Body of pancreas (tissue), 4 donors: Measurements from ENCODE around the gene TIGD3. TPM values are rescaled to one million over a fixed set of nuclear protein-coding genes. Genes with fewer than 3 reads are reported as not detected.

Source experiments
- ATAC-seq: fragments of 150-250 bp; one replicate; pipeline ENCODE4 v1.9.1; 2016
- DNase-seq, 4 donors: peaks; one replicate each; pipeline ENCODE4 v3.0.0-alpha.2; 2019
- H3K27ac ChIP-seq, 4 donors: fragments of 200-600 bp; sonication (generic); 1 replicate in 3 of 4; 2 replicates in 1 of 4; pipeline versions ENCODE4 v1.5.1 to v1.6.1; 2016 to 2019; ENCODE audit warnings: mild to moderate bottlenecking in 1 of 4, mixed read lengths in 1 of 4, moderate library complexity in 1 of 4
- H3K27me3 ChIP-seq, 2 donors: fragments of 200-600 bp; sonication (generic); one replicate each; pipeline ENCODE4 v1.6.0; 2016; ENCODE audit warnings: mild to moderate bottlenecking in 1 of 2
- H3K36me3 ChIP-seq, 2 donors: fragments of 200-600 bp; sonication (generic); replicated peaks in 1 of 2; 2 replicates each; pipeline ENCODE4 v1.5.1; 2016; ENCODE audit warnings: low read depth in 2 of 2; ENCODE audit not compliant: insufficient read depth in 1 of 2
- H3K4me1 ChIP-seq: fragments of 200-600 bp; sonication (generic); one replicate; pipeline ENCODE4 v1.6.0; 2016
- H3K4me3 ChIP-seq, 2 donors: fragments of 200-600 bp; sonication (generic); 1 replicate in 1 of 2; 2 replicates in 1 of 2; pipeline ENCODE4 v1.5.1; 2016 to 2019
- H3K9me3 ChIP-seq, 3 donors: fragments of 200-600 bp; sonication (generic); 1 replicate in 2 of 3; 2 replicates in 1 of 3; pipeline ENCODE4 v1.5.1; 2016
- CTCF ChIP-seq, 7 experiments: fragments of 450-650 bp in 4 of 7; fragments of 200-600 bp in 3 of 7; sonication (generic) in 3 of 7; IDR thresholded peaks; one replicate each; pipeline ENCODE4 v1.5.1; 2016 to 2019; ENCODE audit warnings: antibody characterized with exemption in 7 of 7
- POLR2A ChIP-seq, 3 donors: fragments of 450-650 bp; IDR thresholded peaks; one replicate each; pipeline ENCODE4 v1.6.1; 2016; ENCODE audit warnings: antibody characterized with exemption in 3 of 3, mild to moderate bottlenecking in 2 of 3
- WGBS, 2 donors: methylation state at CpG; one replicate each; pipeline ENCODE4 v1.1.5; 2017; 5-methylcytosine and 5-hydroxymethylcytosine counted together
- intact Hi-C: fragments of 100-400 bp; cut with DNase I; formaldehyde crosslinking; loops from one replicate; pipeline ENCODE4 v1.15.1; 2023
- total RNA-seq, 2 donors: library from RNA; depleted of rRNA; stranded (reverse); fragments of >200 nt; gene quantifications; one replicate each; pipeline ENCODE4 v1.1.0, GENCODE V29; 2016

TIGD3 gene
- total RNA-seq, 2 donors from 2014 or later = not detected

DNA sequence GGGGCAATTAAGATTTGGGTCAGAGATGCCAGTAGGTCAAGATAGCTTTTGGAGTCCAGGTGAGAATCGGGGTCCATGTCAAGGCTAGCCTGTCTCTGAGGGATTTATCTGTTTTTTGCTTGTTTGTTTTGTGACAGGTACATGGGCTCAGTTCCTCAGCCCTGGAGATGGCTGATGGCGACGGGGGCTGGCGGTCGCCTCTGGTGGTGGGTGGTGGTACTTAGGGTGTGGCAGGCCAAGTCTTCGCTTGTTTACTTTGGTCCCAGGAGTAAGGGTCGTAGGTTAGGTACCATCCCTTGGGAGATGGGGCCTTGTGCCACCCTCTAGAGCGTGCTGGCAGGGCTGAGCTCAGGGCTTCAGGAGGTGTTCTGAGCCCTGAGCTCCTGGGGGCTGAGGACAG is 23.2 kb downstream of the TIGD3 start:
- intact Hi-C loops = no loop called here
- no peak for ATAC-seq
- Histone ChIP-seq H3K27me3 (no peaks in the 10 kb centered on the region), H3K27ac (peak overlapping the region; percentile 97 to 100 (median 100)), H3K9me3 (no peaks in the 10 kb centered on the region), H3K36me3 (no peaks in the 10 kb centered on the region), H3K4me3 (no peak overlapping the region), H3K4me1 (peaks cover 81% of the 10 kb centered on the region)
- no peak for DNase-seq
- TF ChIP-seq CTCF (IDR thresholded peaks at IDR 0.05) = peak in 2 of 7 experiments; percentile 22 to 23
- no peak for TF ChIP-seq POLR2A (IDR thresholded peaks at IDR 0.05)
- WGBS, 2 donors = 30 to 66% methylated on average over 2 to 8 of the region's 8 CpGs

DNA sequence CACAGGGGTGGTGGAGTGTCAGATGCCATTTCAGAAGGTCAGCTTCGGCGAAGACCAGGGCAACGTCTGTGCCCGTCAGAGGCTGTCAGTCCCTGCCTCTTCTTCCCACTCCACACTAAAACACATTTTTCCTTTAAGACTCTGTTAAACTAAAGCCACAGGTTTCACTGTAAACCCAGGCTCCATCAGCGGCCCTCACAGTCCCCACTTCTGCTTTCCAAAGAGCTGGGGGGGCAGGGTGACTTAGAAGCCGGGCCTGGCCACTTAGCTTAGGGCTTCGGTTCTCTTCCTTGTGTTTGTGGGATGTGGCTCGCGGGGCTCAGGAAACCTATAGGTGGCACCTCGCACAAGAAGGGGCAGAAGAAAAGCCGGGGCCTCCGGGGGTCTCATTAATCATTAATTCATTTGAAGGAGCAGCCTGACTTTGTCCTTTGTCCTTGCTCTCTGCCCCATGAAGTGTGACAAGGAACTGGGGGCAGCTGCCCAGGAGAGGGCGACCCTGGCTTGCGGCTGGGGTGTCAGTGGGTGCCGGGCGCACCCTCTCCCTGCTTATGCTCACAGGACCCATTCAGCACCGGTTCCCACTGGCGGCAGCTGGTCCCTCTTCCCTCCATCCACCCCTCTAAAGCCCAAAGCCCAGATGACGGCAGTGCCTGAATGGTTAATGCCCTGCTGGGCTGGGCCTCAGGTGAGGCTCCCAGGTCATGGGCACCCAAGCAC is 23.8 kb downstream of the TIGD3 start:
- no peak for ATAC-seq
- 30 to 38% methylated on average over 9 to 19 of the region's 19 CpGs for WGBS, 2 donors

GRCh38 chr11:65378928-65379638 is 24.5 kb downstream of the TIGD3 start:
- DNase-seq = peak in 1 of 4 donors; percentile 31
- TF ChIP-seq CTCF (IDR thresholded peaks at IDR 0.05) (no peak), POLR2A (IDR thresholded peaks at IDR 0.05) (no peak)
- no peaks in the 10 kb centered on the region for H3K36me3 ChIP-seq
- intact Hi-C loops = no loop called here
- no peak for ATAC-seq
- WGBS, 2 donors = 52% methylated on average over 12 of the region's 14 CpGs; no CpG with 5 or more reads in 1 of the 2 donors
- H3K4me1 ChIP-seq = peaks cover 90% of the 10 kb centered on the region
- H3K9me3 ChIP-seq = no peaks in the 10 kb centered on the region
- H3K27me3 ChIP-seq = no peaks in the 10 kb centered on the region
- H3K4me3 ChIP-seq = no peak overlapping the region
- H3K27ac ChIP-seq = peak overlapping the region; percentile 97 to 100 (median 100)

More for the DNA sequence above, 23.8 kb downstream of the TIGD3 start:
- peak in 2 of 4 donors; percentile 33 to 51 for DNase-seq
- Histone ChIP-seq H3K4me1 (peaks cover 87% of the 10 kb centered on the region), H3K27ac (peak overlapping the region; percentile 97 to 100 (median 100)), H3K27me3 (no peaks in the 10 kb centered on the region), H3K36me3 (no peaks in the 10 kb centered on the region), H3K9me3 (no peaks in the 10 kb centered on the region), H3K4me3 (no peak overlapping the region)
- TF ChIP-seq POLR2A (IDR thresholded peaks at IDR 0.05) = no peak
- no peak for TF ChIP-seq CTCF (IDR thresholded peaks at IDR 0.05)
- intact Hi-C loops = no loop called here

- WGBS, 2 donors = 24 to 42% methylated on average over 9 to 13 of the region's 13 CpGs
- Histone ChIP-seq H3K27ac (peak overlapping the region; percentile 97 to 100 (median 100)), H3K27me3 (no peaks in the 10 kb centered on the region), H3K36me3 (no peaks in the 10 kb centered on the region), H3K4me3 (peak overlapping the region in 1 of 2 donors; percentile 2), H3K4me1 (peaks cover 88% of the 10 kb centered on the region), H3K9me3 (no peaks in the 10 kb centered on the region)
- DNase-seq = peak in 3 of 4 donors; percentile 40 to 56 (median 50)
- TF ChIP-seq CTCF (IDR thresholded peaks at IDR 0.05) (no peak), POLR2A (IDR thresholded peaks at IDR 0.05) (no peak)
- no peak for ATAC-seq
- intact Hi-C loops = no loop called here
Measured at GRCh38 chr11:65379698-65380459, 25.3 kb downstream of the TIGD3 start.
